Progenitor cell of endocrine pancreas (in vitro differentiated cells): ENCODE data around the gene SAMD4B. TPM values are rescaled to one million over a fixed set of nuclear protein-coding genes. Genes with fewer than 3 reads are reported as not detected.
A peak's percentile ranks its signal among the peaks of the same experiment; 100 is the strongest.

ENCODE experiments used
- DNase-seq: peaks from one replicate; pipeline ENCODE4 v3.0.0; 2021; ENCODE audit warnings: low spot score; ENCODE audit not compliant: unreplicated experiment
- H3K27ac Mint-ChIP-seq: 2 replicates; pipeline ENCODE4 v1.8.0; 2021; ENCODE audit warnings: mild to moderate bottlenecking, moderate library complexity, mixed read lengths
- H3K27me3 Mint-ChIP-seq: 2 replicates; pipeline ENCODE4 v1.8.0; 2021; ENCODE audit warnings: mixed read lengths
- H3K36me3 Mint-ChIP-seq: 2 replicates; pipeline ENCODE4 v1.8.0; 2022; ENCODE audit warnings: mixed read lengths; ENCODE audit not compliant: insufficient read depth
- H3K4me1 Mint-ChIP-seq: 2 replicates; pipeline ENCODE4 v1.8.0; 2021; ENCODE audit warnings: low read depth, mixed read lengths
- H3K4me3 Mint-ChIP-seq: 2 replicates; pipeline ENCODE4 v1.8.0; 2021; ENCODE audit warnings: low read depth, mild to moderate bottlenecking, moderate library complexity, mixed read lengths
- H3K9me3 Mint-ChIP-seq: 2 replicates; pipeline ENCODE4 v1.8.0; 2021; ENCODE audit warnings: low read depth, mixed read lengths
- CTCF ChIP-seq: fragments of 200-600 bp; sonication (generic); IDR thresholded peaks from one replicate; pipeline ENCODE4 v1.5.0; 2021; ENCODE audit warnings: antibody characterized with exemption, mild to moderate bottlenecking; ENCODE audit not compliant: unreplicated experiment
- total RNA-seq: library from RNA; stranded (reverse); gene quantifications from 2 replicates; pipeline ENCODE4 v1.2.1, GENCODE V29; 2021

The SAMD4B gene
- total RNA-seq, 1 donor from 2014 or later, result 152 TPM

- no peaks in the 10 kb centered on the region for H3K9me3 Mint-ChIP-seq
- peaks cover 37% of the 10 kb centered on the region for H3K36me3 Mint-ChIP-seq
- no peak overlapping the region for H3K27ac Mint-ChIP-seq
- H3K27me3 Mint-ChIP-seq, result no peaks in the 10 kb centered on the region
- H3K4me3 Mint-ChIP-seq, result no peak overlapping the region
- no peaks in the 10 kb centered on the region for H3K4me1 Mint-ChIP-seq
- DNase-seq, result no peak
- TF ChIP-seq CTCF, result no peak
Observed at GRCh38 chr19:39382991-39383828, 41.0 kb downstream of the SAMD4B start.

GRCh38 chr19:39384839-39385568 is 42.8 kb downstream of the SAMD4B start:
- no peak for TF ChIP-seq CTCF
- Mint-ChIP-seq H3K27me3 (no peaks in the 10 kb centered on the region), H3K9me3 (no peaks in the 10 kb centered on the region), H3K4me1 (peaks cover 2% of the 10 kb centered on the region), H3K27ac (no peak overlapping the region), H3K4me3 (no peak overlapping the region), H3K36me3 (peaks cover 38% of the 10 kb centered on the region)
- no peak for DNase-seq

GRCh38 chr19:39385629-39386411 is 43.6 kb downstream of the SAMD4B start:
- no peak for DNase-seq
- Mint-ChIP-seq H3K27me3 (no peaks in the 10 kb centered on the region), H3K9me3 (no peaks in the 10 kb centered on the region), H3K27ac (peak overlapping the region; percentile 66), H3K36me3 (peaks cover 35% of the 10 kb centered on the region), H3K4me1 (peaks cover 6% of the 10 kb centered on the region), H3K4me3 (no peak overlapping the region)
- TF ChIP-seq CTCF, result no peak

GRCh38 chr19:39386557-39386956 is 44.3 kb downstream of the SAMD4B start:
- peaks cover 11% of the 10 kb centered on the region for H3K4me1 Mint-ChIP-seq
- H3K27ac Mint-ChIP-seq, result no peak overlapping the region
- no peaks in the 10 kb centered on the region for H3K27me3 Mint-ChIP-seq
- TF ChIP-seq CTCF, result no peak
- H3K36me3 Mint-ChIP-seq, result peaks cover 27% of the 10 kb centered on the region
- DNase-seq, result no peak
- no peaks in the 10 kb centered on the region for H3K9me3 Mint-ChIP-seq
- H3K4me3 Mint-ChIP-seq, result no peak overlapping the region

GRCh38 chr19:39388657-39389056 is 46.4 kb downstream of the SAMD4B start:
- DNase-seq, result no peak
- H3K4me1 Mint-ChIP-seq, result peaks cover 18% of the 10 kb centered on the region
- no peaks in the 10 kb centered on the region for H3K27me3 Mint-ChIP-seq
- no peaks in the 10 kb centered on the region for H3K9me3 Mint-ChIP-seq
- peaks cover 22% of the 10 kb centered on the region for H3K36me3 Mint-ChIP-seq
- H3K4me3 Mint-ChIP-seq, result peak overlapping the region; percentile 42
- H3K27ac Mint-ChIP-seq, result peak overlapping the region; percentile 75
- no peak for TF ChIP-seq CTCF
